ENCODE measurements around the gene FRMPD4. TPM values are rescaled to one million over a fixed set of nuclear protein-coding genes. Genes with fewer than 3 reads are reported as not detected.

The FRMPD4 gene
- total RNA-seq, 1 experiment from 2014 or later, result 0.24 TPM

DNA sequence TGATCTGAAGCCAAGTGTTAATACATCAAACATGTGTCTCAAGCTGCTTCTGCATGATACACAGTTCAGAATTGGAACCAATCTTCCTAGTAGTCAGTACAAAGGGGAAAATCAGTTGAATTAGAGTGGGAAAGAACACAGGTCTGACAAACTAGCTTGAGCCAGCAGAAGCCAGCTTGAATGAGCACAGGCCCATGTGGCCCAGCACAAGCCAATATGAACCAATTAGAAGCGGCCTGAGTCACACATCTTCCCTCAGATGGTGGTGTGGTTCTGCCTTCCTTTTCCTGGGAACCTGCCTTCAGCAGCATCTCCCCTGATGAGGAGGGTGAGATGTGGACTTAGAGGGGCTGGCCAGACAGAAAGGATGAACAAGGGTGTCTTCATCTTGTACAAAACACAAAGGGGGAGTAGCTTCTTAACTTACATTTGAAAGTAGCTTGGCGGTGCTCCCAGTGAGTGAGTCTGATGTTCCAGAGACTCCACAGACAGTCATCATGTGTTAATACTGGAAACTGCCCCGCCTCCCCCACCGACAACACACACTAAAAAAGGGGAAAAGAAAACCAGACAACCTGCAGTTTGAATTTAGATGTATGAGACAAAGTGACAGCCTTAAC lies 72.0 kb downstream of the FRMPD4 start:
- Histone ChIP-seq H3K79me1 (ENCODE audit: insufficient read depth, low read depth, low read length, poor library complexity, severe bottlenecking) (no peaks in the 10 kb centered on the region), H3K56ac (ENCODE audit: insufficient read length, low read depth, low read length) (no peak overlapping the region), H2AFZ (ENCODE audit: low read length) (no peak overlapping the region), H3K18ac (ENCODE audit: insufficient read length, low read depth, low read length) (no peak overlapping the region), H3K23ac (ENCODE audit: insufficient read length, low read depth, low read length) (no peak overlapping the region), H3K23me2 (ENCODE audit: insufficient read length, low read depth, low read length, poor library complexity, severe bottlenecking) (no peaks in the 10 kb centered on the region), H2BK20ac (ENCODE audit: low read depth, low read length, poor library complexity, severe bottlenecking) (no peak overlapping the region), H2BK120ac (ENCODE audit: low read depth, low read length, poor library complexity, severe bottlenecking) (no peak overlapping the region), H4K20me1 (ENCODE audit: control insufficient read depth, insufficient read depth, insufficient read length) (no peaks in the 10 kb centered on the region), H4K91ac (ENCODE audit: insufficient read length, low read depth, low read length) (no peak overlapping the region), H3K27me3 (ENCODE audit: insufficient read depth, low read length) (no peaks in the 10 kb centered on the region), H3K9me3 (ENCODE audit: control insufficient read depth, low read depth, low read length) (no peaks in the 10 kb centered on the region), H3K4ac (ENCODE audit: low read depth, low read length) (no peak overlapping the region), H3K79me2 (ENCODE audit: insufficient read depth, low read length) (no peaks in the 10 kb centered on the region), H4K5ac (ENCODE audit: insufficient read length, low read depth, low read length) (no peak overlapping the region), H3K27ac (ENCODE audit: insufficient read length, low read depth, low read length) (no peak overlapping the region), H3K4me1 (ENCODE audit: insufficient read depth, low read length) (no peaks in the 10 kb centered on the region), H3K4me2 (ENCODE audit: insufficient read depth, insufficient read length, low read length) (no peak overlapping the region), H2AK5ac (ENCODE audit: insufficient read length, low read length) (no peak overlapping the region), H2BK12ac (ENCODE audit: insufficient read length, low read depth, low read length) (no peak overlapping the region), H3K9ac (ENCODE audit: extremely low read depth, insufficient read length, low read length) (no peak overlapping the region), H2BK15ac (ENCODE audit: low read depth, low read length) (no peak overlapping the region), H2BK5ac (ENCODE audit: insufficient read length, low read length) (no peak overlapping the region), H3K14ac (ENCODE audit: insufficient read depth, low read length) (no peak overlapping the region), H4K8ac (replicated peaks; ENCODE audit: insufficient read length, low read depth, low read length) (no peak overlapping the region), H3T11ph (ENCODE audit: low read length) (no peak overlapping the region)
- H3K9me3 Mint-ChIP-seq, result peaks cover 47 to 50% of the 10 kb centered on the region in 2 experiments
- H3K27ac Mint-ChIP-seq, result no peak overlapping the region
- no peaks in the 10 kb centered on the region for H3K4me1 Mint-ChIP-seq
- TF ChIP-seq, protein P1, sequence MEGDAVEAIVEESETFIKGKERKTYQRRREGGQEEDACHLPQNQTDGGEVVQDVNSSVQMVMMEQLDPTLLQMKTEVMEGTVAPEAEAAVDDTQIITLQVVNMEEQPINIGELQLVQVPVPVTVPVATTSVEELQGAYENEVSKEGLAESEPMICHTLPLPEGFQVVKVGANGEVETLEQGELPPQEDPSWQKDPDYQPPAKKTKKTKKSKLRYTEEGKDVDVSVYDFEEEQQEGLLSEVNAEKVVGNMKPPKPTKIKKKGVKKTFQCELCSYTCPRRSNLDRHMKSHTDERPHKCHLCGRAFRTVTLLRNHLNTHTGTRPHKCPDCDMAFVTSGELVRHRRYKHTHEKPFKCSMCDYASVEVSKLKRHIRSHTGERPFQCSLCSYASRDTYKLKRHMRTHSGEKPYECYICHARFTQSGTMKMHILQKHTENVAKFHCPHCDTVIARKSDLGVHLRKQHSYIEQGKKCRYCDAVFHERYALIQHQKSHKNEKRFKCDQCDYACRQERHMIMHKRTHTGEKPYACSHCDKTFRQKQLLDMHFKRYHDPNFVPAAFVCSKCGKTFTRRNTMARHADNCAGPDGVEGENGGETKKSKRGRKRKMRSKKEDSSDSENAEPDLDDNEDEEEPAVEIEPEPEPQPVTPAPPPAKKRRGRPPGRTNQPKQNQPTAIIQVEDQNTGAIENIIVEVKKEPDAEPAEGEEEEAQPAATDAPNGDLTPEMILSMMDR (conservative IDR thresholded peaks at IDR 0.05), result no peak
- no peak for DNase-seq
- no peak overlapping the region for H3K4me3 Mint-ChIP-seq
- no CpG with 5 or more reads among the region's 4 CpGs for WGBS (ENCODE audit: extremely low coverage, insufficient read length, low lambda C conversion rate)
- H3K36me3 Mint-ChIP-seq (ENCODE audit: insufficient read depth in 1 of 3, low read depth in 3 of 3), result no peaks in the 10 kb centered on the region
- no peaks in the 10 kb centered on the region for H3K27me3 Mint-ChIP-seq (ENCODE audit: low read depth)

Measured in H9 (cell line).